NCI-H1105 treated with DMSO at 0.1 percent for 48 hours (cell line): Measurements from ENCODE around the gene C13orf42.
"Not testable (repeated sequence)": the region's sequence is repeated elsewhere in the genome, so short reads cannot be mapped to it uniquely, and the experiment has no call there.

ENCODE experiments used
- DNase-seq: peaks from one replicate; lab custom pipeline; 2025; lab: John Stamatoyannopoulos, UW

Gene C13orf42

GRCh38 chr13:51120873-51121272 lies 9.8 kb upstream of the C13orf42 start:
- not testable (repeated sequence) for DNase-seq

- DNase-seq = no peak
These were observed 7.8 kb upstream of the C13orf42 start for GRCh38 chr13:51118809-51119431.

- DNase-seq = no peak
These were observed 2.9 kb upstream of the C13orf42 start for GRCh38 chr13:51113969-51114368.

GRCh38 chr13:51113186-51113881 lies 2.3 kb upstream of the C13orf42 start:
- no peak for DNase-seq

GRCh38 chr13:51112771-51113170 lies 1.7 kb upstream of the C13orf42 start:
- DNase-seq = no peak

- no peak for DNase-seq
These were observed 923 bp upstream of the C13orf42 start for GRCh38 chr13:51111997-51112396.

- DNase-seq = no peak
These were observed 3.1 kb downstream of the C13orf42 start for GRCh38 chr13:51107996-51108395.

GRCh38 chr13:51105046-51105445 lies 6.0 kb downstream of the C13orf42 start:
- no peak for DNase-seq

GRCh38 chr13:51101636-51102235 lies 9.3 kb downstream of the C13orf42 start:
- DNase-seq = no peak

- no peak for DNase-seq
These were observed 13.6 kb downstream of the C13orf42 start for GRCh38 chr13:51097353-51098043.

- DNase-seq = no peak
These were observed 14.9 kb downstream of the C13orf42 start for GRCh38 chr13:51096131-51096530.

GRCh38 chr13:51093574-51093973 lies 17.5 kb downstream of the C13orf42 start:
- no peak for DNase-seq

GRCh38 chr13:51091839-51092238 lies 19.2 kb downstream of the C13orf42 start:
- DNase-seq = no peak

- no peak for DNase-seq
These were observed 27.4 kb downstream of the C13orf42 start for GRCh38 chr13:51083706-51084105.

- DNase-seq = not testable (repeated sequence)
These were observed 30.5 kb downstream of the C13orf42 start for GRCh38 chr13:51080478-51081065.

GRCh38 chr13:51071493-51071892 lies 39.6 kb downstream of the C13orf42 start:
- DNase-seq = no peak

GRCh38 chr13:51070005-51070649 lies 40.9 kb downstream of the C13orf42 start:
- peak; percentile 70 for DNase-seq

GRCh38 chr13:51068501-51068900 lies 42.6 kb downstream of the C13orf42 start:
- no peak for DNase-seq

GRCh38 chr13:51067706-51068105 lies 43.4 kb downstream of the C13orf42 start:
- no peak for DNase-seq

GRCh38 chr13:51067210-51067701 lies 43.8 kb downstream of the C13orf42 start:
- DNase-seq = no peak

- DNase-seq = no peak
These were observed 44.8 kb downstream of the C13orf42 start for GRCh38 chr13:51066091-51066831.
